Hematopoietic multipotent progenitor cell treated with erythropoietin and hydrocortisone succinate and interleukin-3 and kit ligand, for 4 days (in vitro differentiated cells): ENCODE results near the gene CDC42.

Source experiments
- DNase-seq: peaks from one replicate; pipeline ENCODE4 v3.0.0-alpha.2; 2015

CDC42 gene

GRCh38 chr1:22076346-22076745 lies 23.8 kb downstream of the CDC42 start:
- DNase-seq = no peak

GRCh38 chr1:22077728-22078127 lies 25.2 kb downstream of the CDC42 start:
- DNase-seq = no peak

GRCh38 chr1:22078133-22078532 lies 25.6 kb downstream of the CDC42 start:
- no peak for DNase-seq

GRCh38 chr1:22080191-22080590 lies 27.7 kb downstream of the CDC42 start:
- DNase-seq = peak; percentile 54

- DNase-seq = peak; percentile 37
Observed at GRCh38 chr1:22088331-22088730, 35.8 kb downstream of the CDC42 start.

- DNase-seq = peak; percentile 34
Observed at GRCh38 chr1:22089134-22089571, 36.6 kb downstream of the CDC42 start.

- DNase-seq = peak; percentile 41
Observed at GRCh38 chr1:22089787-22090186, 37.3 kb downstream of the CDC42 start.

- no peak for DNase-seq
Observed at GRCh38 chr1:22090867-22091266, 38.4 kb downstream of the CDC42 start.

GRCh38 chr1:22092026-22092768 lies 39.7 kb downstream of the CDC42 start:
- peak; percentile 60 for DNase-seq

- no peak for DNase-seq
Observed at GRCh38 chr1:22093513-22093912, 41.0 kb downstream of the CDC42 start.

GRCh38 chr1:22096036-22096435 lies 43.5 kb downstream of the CDC42 start:
- DNase-seq = no peak

- DNase-seq = no peak
Observed at GRCh38 chr1:22096463-22096862, 44.0 kb downstream of the CDC42 start.

- no peak for DNase-seq
Observed at GRCh38 chr1:22098752-22099151, 46.2 kb downstream of the CDC42 start.

- no peak for DNase-seq
Observed at GRCh38 chr1:22100168-22100567, 47.7 kb downstream of the CDC42 start.

- DNase-seq = no peak
Observed at GRCh38 chr1:22101199-22101598, 48.7 kb downstream of the CDC42 start.

GRCh38 chr1:22101995-22102394 lies 49.5 kb downstream of the CDC42 start:
- no peak for DNase-seq

- no peak for DNase-seq
Observed at GRCh38 chr1:22102746-22103145, 50.2 kb downstream of the CDC42 start.

GRCh38 chr1:22104094-22104493 lies 51.6 kb downstream of the CDC42 start:
- DNase-seq = peak; percentile 61

GRCh38 chr1:22104865-22105437 lies 52.4 kb downstream of the CDC42 start:
- no peak for DNase-seq

- DNase-seq = peak; percentile 82
Observed at GRCh38 chr1:22105611-22106207, 53.2 kb downstream of the CDC42 start.

GRCh38 chr1:22107126-22107525 lies 54.6 kb downstream of the CDC42 start:
- no peak for DNase-seq

- DNase-seq = no peak
Observed at GRCh38 chr1:22108339-22109105, 56.0 kb downstream of the CDC42 start.

- no peak for DNase-seq
Observed at GRCh38 chr1:22110016-22110415, 57.5 kb downstream of the CDC42 start.

- no peak for DNase-seq
Observed at GRCh38 chr1:22111115-22111514, 58.6 kb downstream of the CDC42 start.
